GM12878 (cell line): Measurements from ENCODE around the gene ASPM. TPM values are rescaled to one million over a fixed set of nuclear protein-coding genes. Genes with fewer than 3 reads are reported as not detected.

ENCODE experiments used
- ATAC-seq: fragments of 200-7000 bp; cut with Tn5 transposase; 3 replicates; pipeline ENCODE4 v1.9.1; 2020; ENCODE audit warnings: mild to moderate bottlenecking, moderate library complexity
- BruUV-seq: library from RNA; stranded (reverse); fragments of 400-500 nt; replicated peaks from 2 replicates; lab custom pipeline; 2021; lab: Mats Ljungman, UMichigan
- CTCF ChIA-PET: fragments of 300-600 bp; sonication (Branson Sonifier 250); formaldehyde crosslinking; extraction: SDS; loops from one replicate; lab custom pipeline; 2021; ENCODE audit warnings: inconsistent platforms; lab: Yijun Ruan, JAX
- POLR2A ChIA-PET: fragments of 350-600 bp; formaldehyde crosslinking; extraction: SDS; loops from one replicate; lab custom pipeline; 2021; ENCODE audit warnings: inconsistent platforms; lab: Charles Lee
- RAD21 ChIA-PET: fragments of 300-600 bp; sonication (Branson Sonifier 250); formaldehyde crosslinking; loops from one replicate; lab custom pipeline; 2023; ENCODE audit warnings: antibody characterized with exemption; ENCODE audit not compliant: unreplicated experiment; lab: Charles Lee
- SMC1A ChIA-PET: fragments of 300-600 bp; sonication (Branson Sonifier 250); formaldehyde crosslinking; loops from one replicate; lab custom pipeline; 2023; ENCODE audit not compliant: unreplicated experiment, uncharacterized antibody; lab: Charles Lee
- DNase-seq: peaks from one replicate; pipeline ENCODE4 v3.0.0-alpha.2; 2011; ENCODE audit warnings: low read depth, low spot score
- FAIRE-seq: peaks from 3 replicates; lab custom pipeline; 2011; peaks lifted over from hg19 to GRCh38; lab: Jason Lieb, UNC
- H2AFZ ChIP-seq: 2 replicates; pipeline ENCODE4 v1.6.0; 2011; ENCODE audit warnings: low read depth, low read length, control low read depth; ENCODE audit not compliant: control insufficient read depth
- H3K27ac ChIP-seq: 2 replicates; pipeline ENCODE4 v1.5.1; 2011; ENCODE audit warnings: control low read depth; ENCODE audit not compliant: control insufficient read depth, insufficient read depth
- H3K27me3 ChIP-seq, 2 experiments: replicated peaks in 1 of 2; 2 replicates each; pipeline versions ENCODE4 v1.6.0 to v1.6.1; 2011; ENCODE audit warnings: low read length in 1 of 2; ENCODE audit not compliant: control insufficient read depth in 2 of 2, insufficient read depth in 2 of 2
- H3K36me3 ChIP-seq, 2 experiments: 2 replicates each; pipeline ENCODE4 v1.5.1; 2011; ENCODE audit warnings: low read length in 1 of 2; ENCODE audit not compliant: control insufficient read depth in 2 of 2, insufficient read depth in 2 of 2
- H3K4me1 ChIP-seq: 2 replicates; pipeline ENCODE4 v1.6.1; 2011; ENCODE audit warnings: mild to moderate bottlenecking, low read length, moderate library complexity, mixed read lengths; ENCODE audit not compliant: control insufficient read depth, insufficient read depth
- H3K4me2 ChIP-seq: 2 replicates; pipeline ENCODE4 v1.6.0; 2011; ENCODE audit warnings: control low read depth; ENCODE audit not compliant: control insufficient read depth, insufficient read depth
- H3K4me3 ChIP-seq: fragments of 200-600 bp; sonication (generic); 2 replicates; pipeline ENCODE4 v1.5.1; 2016
- H3K79me2 ChIP-seq: 2 replicates; pipeline ENCODE4 v1.6.0; 2011; ENCODE audit warnings: low read length; ENCODE audit not compliant: control insufficient read depth, insufficient read depth
- H3K9ac ChIP-seq: 2 replicates; pipeline ENCODE4 v1.8.0; 2011; ENCODE audit warnings: low read length, control low read depth, mixed read lengths; ENCODE audit not compliant: control insufficient read depth, insufficient read depth
- H3K9me3 ChIP-seq: replicated peaks from 3 replicates; pipeline ENCODE4 v1.5.1; 2011; ENCODE audit warnings: mild to moderate bottlenecking, low read length; ENCODE audit not compliant: control insufficient read depth, insufficient read depth
- H4K20me1 ChIP-seq: 2 replicates; pipeline ENCODE4 v1.6.0; 2011; ENCODE audit not compliant: control insufficient read depth, insufficient read depth
- DPF2 ChIP-seq: fragments of 450-650 bp; IDR thresholded peaks from 2 replicates; pipeline ENCODE4 v1.6.1; 2017; ENCODE audit warnings: mild to moderate bottlenecking
- HDGF ChIP-seq: fragments of 450-650 bp; IDR thresholded peaks from 2 replicates; pipeline ENCODE4 v1.6.1; 2016; ENCODE audit warnings: antibody characterized with exemption
- KDM1A ChIP-seq: fragments of 200-600 bp; sonication (generic); IDR thresholded peaks from 2 replicates; pipeline ENCODE4 v1.6.1; 2016; ENCODE audit warnings: borderline replicate concordance
- LARP7 ChIP-seq: fragments of 450-650 bp; IDR thresholded peaks from 2 replicates; pipeline ENCODE4 v1.6.1; 2017; ENCODE audit warnings: mild to moderate bottlenecking
- RB1 ChIP-seq: fragments of 450-650 bp; formaldehyde crosslinking; IDR thresholded peaks from 2 replicates; pipeline ENCODE4 v1.6.1; 2017; ENCODE audit warnings: mild to moderate bottlenecking, borderline replicate concordance
- RUNX3 ChIP-seq: IDR thresholded peaks from 2 replicates; pipeline ENCODE4 v1.6.1; 2012; ENCODE audit warnings: low read length, inconsistent platforms
- SMC3 ChIP-seq: IDR thresholded peaks from 2 replicates; pipeline ENCODE4 v1.6.1; 2011; ENCODE audit warnings: low read length, improper control_type of control experiment, borderline replicate concordance
- STAT1 ChIP-seq: fragments of 450-650 bp; conservative IDR thresholded peaks from 2 replicates; pipeline ENCODE4 v1.6.1; 2014; ENCODE audit warnings: antibody characterized with exemption, mild to moderate bottlenecking
- TCF7 ChIP-seq: IDR thresholded peaks from 2 replicates; pipeline ENCODE4 v1.6.1; 2014; ENCODE audit warnings: antibody characterized with exemption, borderline replicate concordance
- ZBED1 ChIP-seq: IDR thresholded peaks from 2 replicates; pipeline ENCODE4 v1.6.1; 2016; ENCODE audit warnings: borderline replicate concordance
- ZBTB33 ChIP-seq: fragments of 450-650 bp; IDR thresholded peaks from 2 replicates; pipeline ENCODE4 v1.6.1; 2017; ENCODE audit warnings: mild to moderate bottlenecking
- ZNF384 ChIP-seq: IDR thresholded peaks from 2 replicates; pipeline ENCODE4 v1.6.1; 2012; ENCODE audit warnings: low read depth, mild to moderate bottlenecking, low read length, improper control_type of control experiment, borderline replicate concordance
- ZNF592 ChIP-seq: fragments of 450-650 bp; IDR thresholded peaks from 2 replicates; pipeline ENCODE4 v1.6.1; 2017; ENCODE audit warnings: mild to moderate bottlenecking, moderate library complexity
- WGBS: methylation state at CpG from one replicate; pipeline ENCODE4 v1.1.6; 2016; ENCODE audit warnings: low lambda C conversion rate; ENCODE audit not compliant: insufficient replicate concordance, insufficient coverage; ENCODE audit errors: missing lambda C conversion rate; 5-methylcytosine and 5-hydroxymethylcytosine counted together
- in situ Hi-C: fragments of 300-500 bp; cut with MboI; formaldehyde crosslinking; loops from 9 replicates; pipeline ENCODE4 v1.14.3; 2018; ENCODE audit warnings: mixed read lengths
- intact Hi-C: fragments of 100-400 bp; cut with micrococcal nuclease; formaldehyde crosslinking; loops from one replicate; pipeline ENCODE4 v1.14.2; 2022; ENCODE audit not compliant: unreplicated experiment
- polyA plus RNA-seq, 11 experiments: library from polyadenylated mRNA; depleted of rRNA in 4 of 11; unstranded in 6 of 11; stranded (reverse) in 5 of 11; fragments of >200 nt; fragmentation: Nextera tagmentation in 4 of 11; fragmentation: Illumina TruSeq in 1 of 11; extraction: Ambion mirVana in 4 of 11; extraction: Trizol in 1 of 11; gene quantifications; 1 replicate in 1 of 11; 2 replicates in 10 of 11; pipeline versions ENCODE4 v1.2.1 to v1.2.3, GENCODE V29; 2011 to 2016; ENCODE audit warnings: inconsistent platforms in 2 of 11, missing spikeins in 2 of 11, low read depth in 1 of 11
- total RNA-seq, 4 experiments: library from RNA; depleted of rRNA in 3 of 4; stranded (reverse); fragments of >200 nt in 3 of 4; fragmentation: Illumina TruSeq in 1 of 4; extraction: Trizol in 1 of 4; gene quantifications; 2 replicates each; pipeline versions ENCODE4 v1.2.1 to v1.2.3, GENCODE V29; 2013 to 2021
- TF ChIP-seq, protein P1 (sequence below): fragments of 450-650 bp; conservative IDR thresholded peaks from 2 replicates; pipeline ENCODE4 v1.6.1; 2017; ENCODE audit warnings: mild to moderate bottlenecking, moderate library complexity

Gene ASPM
- total and polyA plus RNA-seq, 10 of the 15 experiments (the other 5 are each of a cell fraction or from before 2014, with no cell fraction given) = 16.2 to 54.9 (median 26.4) TPM

GRCh38 chr1:197173571-197174507 is 27.4 kb upstream of the ASPM start:
- H3K79me2 ChIP-seq = no peaks in the 10 kb centered on the region
- H3K4me2 ChIP-seq = no peak overlapping the region
- no peak for ATAC-seq

More at GRCh38 chr1:197173571-197174507, 27.4 kb upstream of the ASPM start:
- no peak for TF ChIP-seq KDM1A
- TF ChIP-seq, protein P1, sequence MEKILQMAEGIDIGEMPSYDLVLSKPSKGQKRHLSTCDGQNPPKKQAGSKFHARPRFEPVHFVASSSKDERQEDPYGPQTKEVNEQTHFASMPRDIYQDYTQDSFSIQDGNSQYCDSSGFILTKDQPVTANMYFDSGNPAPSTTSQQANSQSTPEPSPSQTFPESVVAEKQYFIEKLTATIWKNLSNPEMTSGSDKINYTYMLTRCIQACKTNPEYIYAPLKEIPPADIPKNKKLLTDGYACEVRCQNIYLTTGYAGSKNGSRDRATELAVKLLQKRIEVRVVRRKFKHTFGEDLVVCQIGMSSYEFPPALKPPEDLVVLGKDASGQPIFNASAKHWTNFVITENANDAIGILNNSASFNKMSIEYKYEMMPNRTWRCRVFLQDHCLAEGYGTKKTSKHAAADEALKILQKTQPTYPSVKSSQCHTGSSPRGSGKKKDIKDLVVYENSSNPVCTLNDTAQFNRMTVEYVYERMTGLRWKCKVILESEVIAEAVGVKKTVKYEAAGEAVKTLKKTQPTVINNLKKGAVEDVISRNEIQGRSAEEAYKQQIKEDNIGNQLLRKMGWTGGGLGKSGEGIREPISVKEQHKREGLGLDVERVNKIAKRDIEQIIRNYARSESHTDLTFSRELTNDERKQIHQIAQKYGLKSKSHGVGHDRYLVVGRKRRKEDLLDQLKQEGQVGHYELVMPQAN = no peak
- no peak for TF ChIP-seq SMC3
- no peak for TF ChIP-seq LARP7
- no peak for TF ChIP-seq HDGF
- TF ChIP-seq ZNF384 = no peak
- no peak for TF ChIP-seq DPF2
- TF ChIP-seq RB1 = no peak
- no peak for TF ChIP-seq STAT1
- TF ChIP-seq TCF7 = no peak
- no peak for TF ChIP-seq RUNX3
- TF ChIP-seq ZNF592 = no peak
- TF ChIP-seq ZBED1 = no peak
- TF ChIP-seq ZBTB33 = no peak
- TF ChIP-seq, all 136 proteins: peak for 0
- no peak overlapping the region for H3K4me3 ChIP-seq
- H4K20me1 ChIP-seq = no peaks in the 10 kb centered on the region
- ChIA-PET SMC1A (interaction anchor here (0.9 kb wide), 1 partner anchor 111 kb away, joined by 4 read pairs; no protein-coding TSS in a partner anchor), RAD21 (no interaction called here), CTCF (no interaction called here), POLR2A (no interaction called here)
- no peaks in the 10 kb centered on the region for H3K9me3 ChIP-seq
- no peak overlapping the region for H2AFZ ChIP-seq
- no peaks in the 10 kb centered on the region for H3K27me3 ChIP-seq
- FAIRE-seq (no peak), DNase-seq (no peak)
- intact Hi-C loops (no loop called here), in situ Hi-C loops (no loop called here)
- no peak overlapping the region for H3K9ac ChIP-seq
- no peak overlapping the region for H3K27ac ChIP-seq
- peaks cover under 1% of the 10 kb centered on the region for H3K4me1 ChIP-seq
- BruUV-seq = no TSS peak
- peaks cover 0 to 11% of the 10 kb centered on the region in 2 experiments; a peak in 2 of 4 replicates for H3K36me3 ChIP-seq
- 83% methylated on average over 5 of the region's 5 CpGs for WGBS
